Jurkat, Clone E6-1 (cell line): ENCODE results near the gene SIGLEC11.
"Not testable (repeated sequence)": the region's sequence is repeated elsewhere in the genome, so short reads cannot be mapped to it uniquely, and the experiment has no call there.

Experiments
- DNase-seq: peaks from one replicate; pipeline ENCODE4 v3.0.0-alpha.2; 2011; ENCODE audit warnings: low read depth, low spot score
- H3K4me3 ChIP-seq: 2 replicates; pipeline ENCODE4 v1.5.1; 2011; ENCODE audit warnings: mild to moderate bottlenecking, low read length, control low read depth, moderate library complexity

SIGLEC11 gene

GRCh38 chr19:49983645-49984229 is 22.8 kb upstream of the SIGLEC11 start:
- DNase-seq = peak; percentile 62
- H3K4me3 ChIP-seq = no peak overlapping the region

GRCh38 chr19:49981603-49982593 is 20.9 kb upstream of the SIGLEC11 start:
- H3K4me3 ChIP-seq = no peak overlapping the region
- no peak for DNase-seq

- H3K4me3 ChIP-seq = no peak overlapping the region
Observed at GRCh38 chr19:49978324-49978723, 17.4 kb upstream of the SIGLEC11 start.

GRCh38 chr19:49977881-49978280 is 16.9 kb upstream of the SIGLEC11 start:
- H3K4me3 ChIP-seq = no peak overlapping the region
- DNase-seq = no peak

More at GRCh38 chr19:49978324-49978723, 17.4 kb upstream of the SIGLEC11 start:
- no peak for DNase-seq

- H3K4me3 ChIP-seq = no peak overlapping the region
- no peak for DNase-seq
Observed at GRCh38 chr19:49977076-49977475, 16.1 kb upstream of the SIGLEC11 start.

GRCh38 chr19:49976496-49976895 is 15.5 kb upstream of the SIGLEC11 start:
- DNase-seq = no peak

GRCh38 chr19:49975051-49975450 is 14.1 kb upstream of the SIGLEC11 start:
- no peak for DNase-seq
- no peak overlapping the region for H3K4me3 ChIP-seq

More at GRCh38 chr19:49976496-49976895, 15.5 kb upstream of the SIGLEC11 start:
- no peak overlapping the region for H3K4me3 ChIP-seq

GRCh38 chr19:49973987-49974386 is 13.0 kb upstream of the SIGLEC11 start:
- no peak for DNase-seq
- H3K4me3 ChIP-seq = no peak overlapping the region

- no peak overlapping the region for H3K4me3 ChIP-seq
- no peak for DNase-seq
Observed at GRCh38 chr19:49972841-49973240, 11.9 kb upstream of the SIGLEC11 start.

- no peak overlapping the region for H3K4me3 ChIP-seq
- DNase-seq = no peak
Observed at GRCh38 chr19:49971991-49972411, 11.0 kb upstream of the SIGLEC11 start.

GRCh38 chr19:49969355-49969754 is 8.4 kb upstream of the SIGLEC11 start:
- DNase-seq = not testable (repeated sequence)

GRCh38 chr19:49968279-49968922 is 7.4 kb upstream of the SIGLEC11 start:
- no peak overlapping the region for H3K4me3 ChIP-seq
- DNase-seq = no peak

More at GRCh38 chr19:49969355-49969754, 8.4 kb upstream of the SIGLEC11 start:
- not testable (repeated sequence) for H3K4me3 ChIP-seq

GRCh38 chr19:49959892-49960291 is 1.1 kb downstream of the SIGLEC11 start:
- H3K4me3 ChIP-seq, DNase-seq: not testable (repeated sequence)

GRCh38 chr19:49958596-49958995 is 2.4 kb downstream of the SIGLEC11 start:
- H3K4me3 ChIP-seq, DNase-seq: not testable (repeated sequence)

- not testable (repeated sequence) for H3K4me3 ChIP-seq, DNase-seq
Observed at GRCh38 chr19:49958144-49958543, 2.8 kb downstream of the SIGLEC11 start.

- DNase-seq = no peak
- H3K4me3 ChIP-seq = no peak overlapping the region
Observed at GRCh38 chr19:49957262-49957915, 3.6 kb downstream of the SIGLEC11 start.

GRCh38 chr19:49956115-49956495 is 4.9 kb downstream of the SIGLEC11 start:
- no peak overlapping the region for H3K4me3 ChIP-seq
- no peak for DNase-seq

GRCh38 chr19:49954933-49955332 is 6.0 kb downstream of the SIGLEC11 start:
- no peak for DNase-seq

GRCh38 chr19:49954092-49954829 is 6.7 kb downstream of the SIGLEC11 start:
- H3K4me3 ChIP-seq = no peak overlapping the region
- no peak for DNase-seq

More at GRCh38 chr19:49954933-49955332, 6.0 kb downstream of the SIGLEC11 start:
- H3K4me3 ChIP-seq = no peak overlapping the region
